GM21526 (cell line): ENCODE results near the gene TLE2.

Experiments used
- ATAC-seq: cut with Tn5 transposase; IDR thresholded peaks from one replicate; pipeline ENCODE4 v1.9.1; 2021; ENCODE audit warnings: moderate library complexity; ENCODE audit not compliant: unreplicated experiment, low FRiP score

TLE2 gene

DNA sequence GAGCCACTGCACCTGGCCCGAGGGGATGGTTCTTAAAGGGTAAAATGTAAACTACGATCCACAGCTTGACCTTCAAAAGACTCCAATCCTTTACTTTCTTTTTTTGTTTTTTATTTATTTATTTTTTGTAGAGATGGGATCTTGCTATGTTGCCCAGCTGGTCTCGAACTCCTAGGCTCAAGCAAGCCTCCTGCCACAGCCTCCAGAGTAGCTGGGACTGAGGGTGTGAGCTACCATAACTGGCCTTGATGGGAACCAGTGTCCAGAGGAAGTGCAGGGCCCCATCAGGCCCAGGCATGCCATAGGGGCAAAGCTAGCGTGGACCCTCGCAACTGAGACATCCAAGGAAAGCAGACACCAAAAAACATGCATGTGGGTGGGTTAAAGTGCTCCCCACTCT lies 66.0 kb downstream of the TLE2 start:
- ATAC-seq, result no peak

DNA sequence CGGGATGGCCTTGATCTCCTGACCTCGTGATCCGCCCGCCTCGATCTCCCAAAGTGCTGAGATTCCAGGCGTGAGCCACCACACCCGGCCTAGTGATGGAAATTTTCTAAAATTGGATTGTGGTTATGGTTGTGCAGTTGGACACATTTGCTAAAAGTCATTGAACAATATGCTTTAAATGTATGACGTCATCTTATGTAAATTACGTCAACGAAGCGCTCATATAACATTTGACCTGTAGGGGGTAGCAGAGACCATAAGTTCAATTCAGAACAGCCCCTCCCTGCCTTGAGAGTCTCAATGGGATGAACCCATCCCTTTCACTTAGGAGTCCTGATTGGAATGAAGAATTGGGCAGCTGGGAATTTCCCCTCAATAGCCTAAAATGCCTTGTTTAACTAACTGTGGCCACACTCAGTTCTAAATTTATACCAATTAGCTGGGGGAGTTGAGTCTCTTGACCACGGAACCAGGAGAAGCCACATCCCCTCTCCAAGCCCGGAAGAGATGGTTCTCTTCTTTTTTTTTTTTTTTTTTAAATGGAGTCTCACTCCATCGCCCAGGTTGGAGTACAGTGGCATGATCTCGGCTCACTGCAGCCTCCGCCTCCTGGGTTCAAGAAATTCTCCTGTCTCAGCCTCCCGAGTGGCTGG lies 66.9 kb downstream of the TLE2 start:
- ATAC-seq, result no peak

DNA sequence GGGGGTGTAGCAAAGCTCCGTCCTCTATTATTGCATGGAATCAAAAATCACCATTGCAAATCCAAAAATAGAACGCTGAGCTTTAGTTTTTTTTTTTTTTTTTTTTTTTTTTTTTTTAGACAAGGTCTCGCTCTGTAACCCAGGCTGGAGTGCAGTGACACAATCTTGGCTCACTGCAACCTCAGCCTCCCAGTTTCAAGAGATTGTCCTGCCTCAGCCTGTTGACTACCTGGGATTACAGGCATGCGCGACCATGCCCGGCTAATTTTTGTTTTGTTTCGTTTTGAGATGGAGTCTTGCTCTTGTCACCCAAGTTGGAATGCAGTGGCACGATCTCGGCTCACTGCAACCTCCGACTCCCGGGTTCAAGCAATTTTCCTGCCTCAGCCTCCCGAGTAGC lies 69.0 kb downstream of the TLE2 start:
- ATAC-seq, result no peak

DNA sequence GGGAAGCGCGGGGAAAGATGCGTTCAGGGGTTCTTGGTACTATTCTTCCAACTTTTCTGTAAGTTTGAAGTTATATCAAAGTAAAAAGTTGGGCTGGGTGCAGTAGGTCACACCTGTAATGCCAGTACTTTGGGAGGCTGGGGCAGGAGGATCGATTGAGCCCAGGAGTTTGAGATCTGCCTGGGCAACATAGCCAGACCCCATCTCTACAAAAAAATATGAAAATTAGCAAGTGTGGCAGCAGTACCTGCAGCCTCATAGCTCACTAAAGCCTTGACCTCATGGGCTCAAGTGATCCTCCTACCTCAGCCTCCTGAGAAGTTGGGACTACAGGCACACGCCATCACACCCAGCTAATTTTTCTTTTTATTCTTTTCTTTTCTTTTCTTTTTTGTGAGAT lies 71.9 kb downstream of the TLE2 start:
- no peak for ATAC-seq

DNA sequence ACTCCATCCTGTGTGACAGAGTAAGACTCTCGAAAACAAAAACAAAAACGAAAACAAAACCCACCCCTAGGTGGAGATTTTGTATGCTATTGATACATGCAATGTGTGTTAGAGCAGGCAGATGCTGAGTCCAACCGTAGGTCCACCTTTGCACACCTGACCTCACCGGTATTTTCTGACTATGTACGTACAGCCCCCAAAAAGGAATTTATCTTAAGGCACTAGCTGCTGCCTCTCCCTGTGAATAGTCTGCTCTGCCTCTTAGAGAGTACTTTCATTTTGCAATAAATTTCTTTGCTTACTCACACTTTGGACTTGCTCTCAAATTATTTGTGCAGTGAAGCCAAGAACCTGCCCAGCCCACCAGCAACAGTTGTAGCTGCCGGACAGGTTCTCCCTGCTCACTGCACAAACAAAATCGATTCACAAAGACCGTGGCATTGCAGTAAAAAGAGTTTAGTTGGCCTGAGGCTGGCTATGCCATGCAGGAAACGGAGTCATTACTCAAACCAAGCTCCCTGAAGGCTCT lies 76.1 kb downstream of the TLE2 start:
- no peak for ATAC-seq

DNA sequence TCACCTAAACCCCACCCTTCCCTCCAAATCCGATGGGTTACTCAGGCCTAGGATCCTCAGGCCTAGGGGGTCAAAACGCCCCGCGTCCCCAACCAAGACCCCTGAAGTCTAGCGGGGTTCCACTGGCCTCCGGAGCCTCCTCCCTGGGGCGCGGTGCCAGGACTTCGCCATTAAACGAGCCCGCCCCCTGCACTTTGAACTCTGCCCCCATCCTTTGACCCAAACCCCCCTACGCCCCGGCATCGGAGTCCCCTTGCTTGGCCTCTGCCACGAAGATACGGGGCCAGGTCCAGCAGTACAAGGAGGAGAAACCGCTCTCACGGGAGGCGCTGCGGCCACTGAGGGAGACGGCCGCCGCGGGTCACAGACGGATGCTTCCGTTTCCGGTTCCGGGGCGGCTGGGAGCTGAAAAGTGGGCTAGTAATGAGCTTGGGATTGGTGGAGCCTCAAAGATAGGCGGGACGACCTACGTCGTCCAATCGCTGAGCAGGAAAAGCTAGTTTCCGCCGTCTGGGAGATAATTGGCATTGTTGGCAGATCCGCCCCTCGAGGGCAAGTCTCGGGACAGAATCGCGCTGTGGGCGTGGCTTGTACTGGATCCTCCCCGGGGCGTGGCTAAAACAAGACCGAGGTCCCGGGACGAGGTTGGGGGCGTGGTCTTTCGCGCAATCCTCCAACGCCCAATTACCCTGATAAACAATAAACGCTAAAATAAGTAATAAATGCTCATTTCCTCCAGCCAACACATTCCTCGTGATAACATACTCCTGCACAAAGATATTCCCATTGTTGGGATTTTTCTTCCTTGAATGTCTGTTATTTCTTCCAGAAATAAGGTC lies 78.6 kb downstream of the TLE2 start:
- ATAC-seq, result peak; percentile 84

DNA sequence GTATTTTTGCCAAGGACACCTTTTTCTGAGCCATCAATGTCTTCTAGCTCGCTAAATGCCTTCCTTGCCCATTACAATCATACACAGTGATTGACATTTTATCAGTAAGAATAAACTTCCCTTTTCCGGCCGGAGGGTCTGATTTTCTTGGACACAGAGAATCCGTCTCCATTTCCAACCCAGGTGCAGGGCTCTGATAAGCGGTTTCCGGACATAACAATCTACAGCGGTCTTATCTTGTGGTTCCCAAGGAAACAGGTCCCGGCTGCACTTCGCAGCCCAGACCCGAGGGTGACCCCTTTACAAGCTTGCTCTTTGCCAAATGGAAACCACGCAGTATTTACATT lies 79.2 kb downstream of the TLE2 start:
- ATAC-seq, result peak; percentile 2
